Activated CD8-positive, alpha-beta memory T cell treated with anti-CD3 and anti-CD28 coated beads for 36 hours (primary cell): ENCODE data around the gene VPS11. TPM values are rescaled to one million over a fixed set of nuclear protein-coding genes. Genes with fewer than 3 reads are reported as not detected.
"Not testable (repeated sequence)": the region's sequence is repeated elsewhere in the genome, so short reads cannot be mapped to it uniquely, and the experiment has no call there.

Source experiments
- CTCF ChIA-PET: fragments of 350-600 bp; sonication (Branson Sonifier 250); formaldehyde crosslinking; loops from one replicate; lab custom pipeline; 2021; ENCODE audit warnings: antibody characterized with exemption; lab: Charles Lee
- POLR2A ChIA-PET: fragments of 350-600 bp; sonication (Branson Sonifier 250); formaldehyde crosslinking; loops from one replicate; lab custom pipeline; 2021; ENCODE audit warnings: antibody characterized with exemption; lab: Charles Lee
- total RNA-seq, 2 experiments: library from RNA; stranded (reverse); gene quantifications; one replicate each; pipeline ENCODE4 v1.2.3, GENCODE V29; 2021

VPS11 gene
- total RNA-seq, 2 experiments from 2014 or later: 20.6 to 21.0 TPM

DNA sequence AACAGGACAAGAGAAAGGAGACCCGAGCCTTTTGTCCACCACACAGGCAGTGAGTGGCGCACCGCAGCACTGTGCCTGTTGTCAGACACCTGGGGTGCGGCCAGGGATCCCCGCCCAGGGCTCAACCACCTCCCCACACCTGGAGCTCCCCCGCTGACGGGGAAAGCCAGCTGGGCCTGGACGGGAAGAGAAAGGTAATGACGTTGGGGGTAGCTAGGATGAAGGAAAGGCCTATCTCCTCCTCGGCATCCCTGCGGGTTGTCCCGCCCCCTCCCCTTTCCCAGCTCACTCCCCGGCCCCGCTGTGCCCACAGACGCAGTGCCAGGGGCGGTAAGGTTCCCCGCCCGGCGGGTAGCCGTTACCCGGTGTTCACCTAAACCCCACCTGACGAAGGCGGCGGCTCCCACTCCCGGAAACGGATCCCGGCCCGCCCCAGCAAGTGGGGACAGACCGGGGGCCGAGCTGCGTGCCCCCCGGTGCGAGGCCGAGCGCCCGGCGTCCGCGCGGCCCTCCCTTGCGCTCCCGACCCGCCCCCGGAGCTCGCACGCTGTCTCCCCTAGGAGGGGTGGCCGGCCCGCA is 11.1 kb upstream of the VPS11 start:
- POLR2A ChIA-PET: interaction anchor here (0.5 to 2.3 kb wide), 10 partner anchors 9 to 393 kb away, joined by 3 to 16 read pairs (median 6); partner anchors contain the start of genes RPS25, SLC37A4, TRAPPC4 and VPS11
- CTCF ChIA-PET: interaction anchor here (0.6 to 1.6 kb wide), 7 partner anchors 9 to 41 kb away, joined by 3 to 6 read pairs (median 4); partner anchors contain the start of genes RPS25, SLC37A4, TRAPPC4 and VPS11

DNA sequence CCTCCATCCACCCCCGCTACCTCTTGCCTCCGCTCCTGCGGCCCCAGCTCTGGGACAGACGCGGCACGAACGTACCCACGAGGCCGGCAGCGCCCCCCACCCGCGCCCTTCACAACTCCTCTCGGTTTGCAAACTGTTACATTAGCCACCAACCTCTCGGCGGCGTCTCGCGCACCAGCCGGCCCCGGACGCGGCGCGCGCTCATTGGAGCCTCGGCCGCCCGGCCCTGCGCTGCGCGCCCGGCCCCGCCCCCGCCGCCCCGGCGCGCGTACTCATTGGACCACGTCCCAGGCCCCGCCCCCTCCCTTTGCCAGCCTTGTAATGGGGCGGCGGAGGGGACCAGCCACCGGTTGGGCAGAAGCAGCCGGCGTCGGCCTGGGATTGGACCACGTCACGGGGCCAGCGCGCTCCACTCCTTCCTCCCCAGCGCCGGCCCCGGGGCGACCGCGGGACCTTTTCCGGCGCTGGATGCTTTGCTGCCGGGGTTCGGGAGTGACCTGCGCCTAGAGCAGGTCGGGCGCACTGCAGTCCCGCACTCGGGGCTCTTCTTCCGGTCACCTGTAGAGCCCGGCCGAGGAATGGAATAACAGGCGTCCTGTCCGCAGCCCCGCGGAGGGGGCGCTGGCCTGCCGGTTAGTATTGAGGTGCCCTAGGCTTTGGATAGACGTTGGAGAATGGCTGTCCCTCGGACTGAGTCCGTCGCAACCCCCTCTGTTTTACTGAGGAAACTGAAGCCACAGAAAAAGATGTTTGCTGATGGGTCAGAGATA is 10.4 kb upstream of the VPS11 start, which contains the start of gene HYOU1:
HYOU1 (minus strand) TSS at position 206 of the 770 bp plus-strand sequence. CDS start 1,045 bp downstream, outside the sequence.
- POLR2A ChIA-PET: interaction anchor here (0.5 to 2.3 kb wide), 9 partner anchors 10 to 45 kb away, joined by 3 to 16 read pairs (median 7); partner anchors contain the start of genes RPS25, SLC37A4, TRAPPC4 and VPS11
- CTCF ChIA-PET: interaction anchor here (1.1 to 1.5 kb wide), 4 partner anchors 8 to 42 kb away, joined by 3 to 5 read pairs (median 4); partner anchors contain the start of genes RPS25, TRAPPC4 and VPS11

GRCh38 chr11:119059128-119059527 is 8.5 kb upstream of the VPS11 start:
- CTCF ChIA-PET: not testable (repeated sequence)
- POLR2A ChIA-PET: interaction anchor here (0.5 kb wide), 1 partner anchor 22 kb away, joined by 5 read pairs; no protein-coding TSS in a partner anchor

GRCh38 chr11:119061256-119061655 is 6.4 kb upstream of the VPS11 start:
- ChIA-PET POLR2A (no interaction called here), CTCF (interaction anchor here (0.8 kb wide), 1 partner anchor 10 kb away, joined by 3 read pairs; no protein-coding TSS in a partner anchor)

- ChIA-PET CTCF (interaction anchor here (0.6 kb wide), 1 partner anchor 36 kb away, joined by 3 read pairs; no protein-coding TSS in a partner anchor), POLR2A (no interaction called here)
These were observed 4.8 kb upstream of the VPS11 start for GRCh38 chr11:119062779-119063178.

DNA sequence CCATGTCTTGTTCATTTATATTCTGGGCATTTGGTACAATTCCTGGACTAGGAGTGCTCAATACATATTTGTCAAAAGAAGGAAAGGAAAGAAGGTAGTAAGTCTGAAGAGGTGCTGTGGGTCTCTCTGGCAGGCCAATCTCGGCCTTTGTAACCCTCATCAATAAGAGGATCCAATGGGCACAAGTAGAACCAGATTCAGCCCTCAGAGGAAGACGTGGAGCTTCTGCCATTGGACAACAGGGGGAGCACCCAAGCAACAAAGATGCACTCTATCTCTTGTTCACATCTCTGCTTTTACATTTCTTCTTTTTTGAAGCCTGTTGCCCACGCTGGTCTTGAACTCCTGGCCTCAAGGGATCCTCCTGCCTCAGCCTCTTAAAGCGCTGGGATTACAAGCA is 2.2 kb upstream of the VPS11 start:
- ChIA-PET CTCF (interaction anchor here (0.8 to 2.2 kb wide), 4 partner anchors 9 to 140 kb away, joined by 3 to 9 read pairs (median 5); partner anchors contain the start of genes CBL and HMBS), POLR2A (no interaction called here)

- POLR2A ChIA-PET: no interaction called here
These were observed 10.2 kb downstream of the VPS11 start for GRCh38 chr11:119077839-119078238.

GRCh38 chr11:119078675-119079420 is 11.2 kb downstream of the VPS11 start:
- CTCF ChIA-PET: no interaction called here
- POLR2A ChIA-PET: interaction anchor here (0.5 kb wide), 1 partner anchor 58 kb away, joined by 7 read pairs; no protein-coding TSS in a partner anchor

More at GRCh38 chr11:119077839-119078238, 10.2 kb downstream of the VPS11 start:
- CTCF ChIA-PET: no interaction called here

DNA sequence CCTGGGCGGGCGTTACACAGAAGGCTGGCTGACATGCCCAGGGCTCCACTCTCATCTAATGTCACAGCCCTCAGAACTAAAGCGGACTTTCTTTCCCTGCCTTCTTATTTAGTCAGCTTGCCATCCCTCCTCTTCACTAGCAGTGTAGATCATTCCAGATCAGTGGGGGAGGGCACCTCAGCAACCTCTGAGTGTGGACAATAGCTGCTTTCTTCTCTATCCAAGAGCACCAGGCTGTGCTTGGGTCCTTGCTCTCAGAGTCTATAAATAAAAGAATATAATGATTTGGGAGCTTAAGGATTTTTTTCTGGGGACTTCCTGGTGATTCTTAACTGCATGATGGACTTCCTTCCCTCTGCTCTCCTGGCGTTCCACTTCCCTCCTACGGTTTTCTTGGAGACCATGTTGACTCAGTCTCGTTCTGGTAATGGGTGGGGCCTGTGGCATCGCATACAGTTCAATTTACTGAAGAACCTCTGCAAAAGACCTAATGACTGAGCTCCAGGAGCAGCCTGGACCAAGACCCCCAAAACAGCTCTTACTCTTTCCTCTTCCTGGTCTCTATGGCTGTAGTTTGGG is 14.2 kb downstream of the VPS11 start:
- ChIA-PET CTCF (interaction anchor here (0.9 to 1.1 kb wide), 2 partner anchors 9 to 14 kb away, joined by 3 read pairs; partner anchors contain the start of gene VPS11), POLR2A (no interaction called here)

DNA sequence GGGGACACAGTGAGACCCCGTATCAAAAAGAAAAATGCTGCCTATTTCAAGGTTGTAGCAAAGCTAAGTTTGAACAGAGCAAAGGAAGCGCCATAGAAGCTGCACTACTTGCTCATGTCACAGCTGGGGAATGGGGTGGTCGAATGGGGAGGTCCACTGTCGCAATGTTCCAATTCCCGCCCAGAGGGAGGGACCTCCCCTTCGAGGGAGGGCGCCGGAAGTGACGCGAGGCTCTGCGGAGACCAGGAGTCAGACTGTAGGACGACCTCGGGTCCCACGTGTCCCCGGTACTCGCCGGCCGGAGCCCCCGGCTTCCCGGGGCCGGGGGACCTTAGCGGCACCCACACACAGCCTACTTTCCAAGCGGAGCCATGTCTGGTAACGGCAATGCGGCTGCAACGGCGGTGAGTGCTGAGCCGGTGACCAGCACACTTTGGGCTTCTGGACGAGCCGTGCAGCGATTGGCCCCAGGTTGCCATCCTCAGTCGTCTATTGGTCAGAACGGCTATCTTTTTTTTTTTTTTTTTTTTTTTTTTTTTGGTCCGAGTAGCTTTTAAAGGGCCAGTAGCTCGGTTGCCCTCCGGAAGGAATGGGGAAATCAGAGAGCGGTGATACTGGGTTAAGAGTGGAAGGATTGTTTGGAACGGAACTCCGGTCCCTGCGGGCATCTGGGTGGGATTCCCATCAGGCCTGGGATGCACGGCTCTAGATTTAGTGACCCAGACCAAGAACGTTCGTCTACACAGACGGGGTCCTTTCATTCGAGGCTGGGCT is 17.2 kb downstream of the VPS11 start, which contains the start of gene HMBS:
HMBS (plus strand) TSS at position 219 of the 774 bp plus-strand sequence; CDS start at position 372, 153 bp downstream.
- CTCF ChIA-PET: interaction anchor here (0.6 to 3.0 kb wide), 8 partner anchors 10 to 333 kb away, joined by 3 to 18 read pairs (median 4); partner anchors contain the start of genes CXCR5, SLC37A4 and VPS11
- POLR2A ChIA-PET: interaction anchor here (0.5 to 3.2 kb wide), 13 partner anchors 10 to 1767 kb away, joined by 3 to 44 read pairs (median 7); partner anchors contain the start of gene VPS11

GRCh38 chr11:119085437-119085847 is 17.8 kb downstream of the VPS11 start:
- ChIA-PET POLR2A (interaction anchor here (0.6 to 3.2 kb wide), 13 partner anchors 10 to 235 kb away, joined by 3 to 44 read pairs (median 7); partner anchors contain the start of gene VPS11), CTCF (interaction anchor here (0.6 to 3.0 kb wide), 9 partner anchors 10 to 334 kb away, joined by 3 to 18 read pairs (median 3); partner anchors contain the start of genes C2CD2L, SLC37A4 and VPS11)

DNA sequence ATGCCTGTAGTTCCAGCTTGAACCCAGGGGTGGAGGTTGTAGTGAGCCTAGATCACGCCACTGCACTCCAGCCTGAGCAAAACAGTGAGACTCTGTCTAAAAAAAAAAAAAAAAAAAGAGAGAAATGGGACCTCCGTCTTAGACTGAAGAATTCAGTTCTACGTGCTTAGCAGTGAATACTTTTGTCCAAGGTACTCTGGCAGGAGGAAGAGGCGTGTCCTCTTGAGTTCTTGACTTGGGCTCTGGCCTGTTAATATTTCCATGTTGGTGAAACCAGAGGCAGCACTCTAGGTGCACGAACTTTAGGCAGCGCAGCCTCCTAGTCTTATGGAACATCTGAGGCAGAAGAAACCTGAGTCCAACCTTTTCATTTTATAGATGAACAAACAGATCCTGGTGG is 19.5 kb downstream of the VPS11 start:
- ChIA-PET POLR2A (interaction anchor here (3.2 kb wide), 1 partner anchor 8 kb away, joined by 44 read pairs; a partner anchor contains a TSS), CTCF (interaction anchor here (0.6 to 0.7 kb wide), 2 partner anchors 110 to 794 kb away, joined by 3 read pairs; no protein-coding TSS in a partner anchor)

GRCh38 chr11:119087747-119088241 is 20.2 kb downstream of the VPS11 start:
- POLR2A ChIA-PET: no interaction called here
- CTCF ChIA-PET: interaction anchor here (0.7 kb wide), 1 partner anchor 109 kb away, joined by 3 read pairs; no protein-coding TSS in a partner anchor

GRCh38 chr11:119088406-119088805 is 20.8 kb downstream of the VPS11 start:
- CTCF ChIA-PET: no interaction called here

GRCh38 chr11:119089319-119089718 is 21.7 kb downstream of the VPS11 start:
- CTCF ChIA-PET: no interaction called here

More at GRCh38 chr11:119088406-119088805, 20.8 kb downstream of the VPS11 start:
- POLR2A ChIA-PET: no interaction called here

GRCh38 chr11:119091178-119091577 is 23.6 kb downstream of the VPS11 start:
- POLR2A ChIA-PET: interaction anchor here (0.6 kb wide), 1 partner anchor 68 kb away, joined by 3 read pairs; no protein-coding TSS in a partner anchor
- CTCF ChIA-PET: interaction anchor here (0.7 to 1.4 kb wide), 2 partner anchors 16 to 17 kb away, joined by 3 read pairs; partner anchors contain the start of gene C2CD2L

More at GRCh38 chr11:119089319-119089718, 21.7 kb downstream of the VPS11 start:
- POLR2A ChIA-PET: interaction anchor here (0.5 kb wide), 1 partner anchor 217 kb away, joined by 5 read pairs; no protein-coding TSS in a partner anchor
